ENCODE results near the gene ELMO2.

GRCh38 chr20:46438156-46438750 is 31.8 kb upstream of the ELMO2 start:
- TF ChIP-seq ZNF274 (IDR thresholded peaks at IDR 0.05; ENCODE audit: low read depth, low read length) (no peak), YY1 (IDR thresholded peaks at IDR 0.05; ENCODE audit: insufficient read depth, insufficient read length) (no peak), SUZ12 (IDR thresholded peaks at IDR 0.05; ENCODE audit: extremely low read depth, insufficient read depth, insufficient read length) (no peak)
